Lung (tissue), 12 donors: Measurements from ENCODE around the gene LIMA1. TPM values are rescaled to one million over a fixed set of nuclear protein-coding genes. Genes with fewer than 3 reads are reported as not detected.

Source experiments
- ATAC-seq: fragments of 200-7000 bp; cut with Tn5 transposase; one replicate; pipeline ENCODE4 v1.9.1; 2020; ENCODE audit warnings: moderate number of reproducible peaks; ENCODE audit not compliant: insufficient read depth, low FRiP score
- DNase-seq, 3 donors: peaks; one replicate each; pipeline ENCODE4 v3.0.0-alpha.2; 2013 to 2017
- H3K27ac ChIP-seq, 2 donors: one replicate each; pipeline ENCODE4 v1.5.1; 2013; ENCODE audit warnings: mild to moderate bottlenecking in 2 of 2, moderate library complexity in 2 of 2, control low read depth in 1 of 2, inconsistent platforms in 1 of 2, low read depth in 1 of 2, low read length in 1 of 2
- H3K27me3 ChIP-seq, 3 donors: one replicate each; pipeline ENCODE4 v1.5.1; 2013; ENCODE audit warnings: low read length in 2 of 3; ENCODE audit not compliant: control insufficient read depth in 3 of 3, insufficient read depth in 3 of 3
- H3K36me3 ChIP-seq, 4 donors: one replicate each; pipeline ENCODE4 v1.5.1; 2013; ENCODE audit warnings: low read length in 4 of 4, mild to moderate bottlenecking in 1 of 4, moderate library complexity in 1 of 4; ENCODE audit not compliant: control insufficient read depth in 4 of 4, insufficient read depth in 4 of 4
- H3K4me1 ChIP-seq, 5 donors: one replicate each; pipeline ENCODE4 v1.5.1; 2013; ENCODE audit warnings: low read length in 5 of 5, mild to moderate bottlenecking in 2 of 5, moderate library complexity in 1 of 5; ENCODE audit not compliant: control insufficient read depth in 5 of 5, insufficient read depth in 5 of 5
- H3K4me3 ChIP-seq: one replicate; pipeline ENCODE4 v1.5.1; 2013; ENCODE audit warnings: mild to moderate bottlenecking, control low read depth, moderate library complexity
- H3K9ac ChIP-seq, 2 donors: one replicate each; pipeline ENCODE4 v1.5.1; 2013; ENCODE audit warnings: low read length in 2 of 2, control low read depth in 1 of 2; ENCODE audit not compliant: insufficient read depth in 1 of 2
- H3K9me3 ChIP-seq, 4 donors: one replicate each; pipeline ENCODE4 v1.5.1; 2013; ENCODE audit warnings: low read length in 3 of 4, mild to moderate bottlenecking in 1 of 4, moderate library complexity in 1 of 4; ENCODE audit not compliant: control insufficient read depth in 4 of 4, insufficient read depth in 3 of 4
- WGBS, 2 donors: extraction: QIAGEN DNeasy Blood & Tissue Kit; methylation state at CpG; one replicate each; pipeline ENCODE4 v1.1.7; 2013; 5-methylcytosine and 5-hydroxymethylcytosine counted together
- polyA plus RNA-seq, 2 donors: library from polyadenylated mRNA; stranded (reverse); fragments of 200-250 nt; gene quantifications; one replicate each; pipeline ENCODE4 v1.2.1, GENCODE V29; 2013
- total RNA-seq, 2 donors: library from RNA; depleted of rRNA in 1 of 2; stranded (reverse); fragments of >200 nt in 1 of 2; gene quantifications; one replicate each; pipeline ENCODE4 v1.2.1, GENCODE V29; 2014 to 2021
- TF ChIP-seq, protein P1 (sequence below): IDR thresholded peaks from 2 replicates; pipeline ENCODE4 v1.5.1; 2012; ENCODE audit warnings: mild to moderate bottlenecking; ENCODE audit errors: control extremely low read depth, extremely low read depth
- donor health status: control.
- donor health status: control.
- donor health status: Bipolar disorder and iron deficiency.
- donor health status: healthy.
- donor health status: DM: yes; HTN: yes; CAD: no.

LIMA1 gene
- total and polyA plus RNA-seq, 4 donors = 25.0 to 69.7 (median 45.7) TPM

DNA sequence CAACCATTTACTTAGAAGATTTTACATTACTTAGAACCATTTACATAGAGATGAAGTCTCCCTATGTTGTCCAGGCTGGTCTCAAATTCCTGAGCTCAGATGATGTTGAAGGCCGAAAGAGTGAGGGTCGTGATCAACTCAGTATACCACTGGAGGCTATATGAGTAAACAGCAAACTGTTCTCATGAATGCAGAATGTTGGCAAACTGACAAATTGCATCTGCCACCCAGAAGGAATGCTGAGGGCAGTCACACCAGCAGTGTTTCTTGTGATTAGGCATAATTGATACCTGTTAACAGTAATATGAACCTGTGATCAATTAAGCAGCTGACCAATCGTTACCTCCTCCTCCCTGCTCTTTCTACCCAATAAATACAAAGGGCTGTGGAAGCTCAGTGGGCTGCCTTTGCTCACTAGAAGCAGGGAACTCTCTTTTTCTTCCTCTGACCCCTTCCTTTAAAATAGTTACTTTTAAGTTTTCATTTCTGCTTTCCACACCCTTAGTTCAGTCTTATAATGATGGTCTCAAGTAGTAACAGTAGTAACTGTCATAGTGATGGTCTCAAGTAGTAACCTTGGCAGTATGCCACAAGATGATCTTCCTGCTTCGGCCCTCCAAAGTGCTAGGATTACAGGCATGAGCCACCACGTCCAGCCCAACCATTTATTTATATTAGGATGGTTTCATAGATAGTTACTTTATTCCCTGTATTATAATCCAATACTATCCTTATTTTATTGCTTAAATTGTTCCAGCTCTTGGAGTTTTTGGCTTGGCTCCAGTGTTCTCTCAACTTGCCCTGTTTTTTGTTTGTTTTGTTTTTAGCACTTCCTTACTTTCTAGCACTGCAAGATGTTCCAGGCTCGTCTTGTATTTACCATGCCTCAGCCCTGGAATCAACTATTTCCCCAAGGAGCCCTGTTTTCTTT is 25.8 kb downstream of the LIMA1 start:
- DNase-seq (peak in 2 of 3 donors; percentile 69 to 82), ATAC-seq (no peak)
- H3K9me3 ChIP-seq = no peaks in the 10 kb centered on the region
- peak overlapping the region; percentile 42 to 75 for H3K27ac ChIP-seq
- no peaks in the 10 kb centered on the region for H3K36me3 ChIP-seq
- no peaks in the 10 kb centered on the region for H3K27me3 ChIP-seq
- TF ChIP-seq, protein P1, sequence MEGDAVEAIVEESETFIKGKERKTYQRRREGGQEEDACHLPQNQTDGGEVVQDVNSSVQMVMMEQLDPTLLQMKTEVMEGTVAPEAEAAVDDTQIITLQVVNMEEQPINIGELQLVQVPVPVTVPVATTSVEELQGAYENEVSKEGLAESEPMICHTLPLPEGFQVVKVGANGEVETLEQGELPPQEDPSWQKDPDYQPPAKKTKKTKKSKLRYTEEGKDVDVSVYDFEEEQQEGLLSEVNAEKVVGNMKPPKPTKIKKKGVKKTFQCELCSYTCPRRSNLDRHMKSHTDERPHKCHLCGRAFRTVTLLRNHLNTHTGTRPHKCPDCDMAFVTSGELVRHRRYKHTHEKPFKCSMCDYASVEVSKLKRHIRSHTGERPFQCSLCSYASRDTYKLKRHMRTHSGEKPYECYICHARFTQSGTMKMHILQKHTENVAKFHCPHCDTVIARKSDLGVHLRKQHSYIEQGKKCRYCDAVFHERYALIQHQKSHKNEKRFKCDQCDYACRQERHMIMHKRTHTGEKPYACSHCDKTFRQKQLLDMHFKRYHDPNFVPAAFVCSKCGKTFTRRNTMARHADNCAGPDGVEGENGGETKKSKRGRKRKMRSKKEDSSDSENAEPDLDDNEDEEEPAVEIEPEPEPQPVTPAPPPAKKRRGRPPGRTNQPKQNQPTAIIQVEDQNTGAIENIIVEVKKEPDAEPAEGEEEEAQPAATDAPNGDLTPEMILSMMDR = no peak
- H3K4me1 ChIP-seq = peaks cover 5 to 18% (median 9%) of the 10 kb centered on the region in 5 donors
- no peak overlapping the region for H3K9ac ChIP-seq
- no peak overlapping the region for H3K4me3 ChIP-seq
- WGBS, 2 donors = 42 to 64% methylated on average over 6 of the region's 6 CpGs

DNA sequence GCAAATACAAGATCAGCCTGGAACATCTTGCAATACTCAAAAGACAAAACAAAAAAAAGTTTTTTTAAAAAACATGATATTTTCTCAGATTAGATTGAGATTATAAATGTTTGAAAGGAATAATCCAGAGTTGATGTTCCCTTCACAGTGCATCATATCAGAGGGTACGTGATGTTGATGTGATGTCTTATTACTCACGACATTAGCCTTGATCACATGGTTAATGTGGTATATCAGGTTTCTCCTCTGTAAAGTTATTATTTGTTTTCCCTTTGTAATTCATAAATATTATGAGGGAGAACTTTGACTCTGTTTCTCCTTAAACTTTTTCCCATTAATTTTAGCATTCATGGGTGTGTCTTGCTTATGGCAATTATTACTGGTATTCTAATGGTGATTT is 26.6 kb downstream of the LIMA1 start:
- Histone ChIP-seq H3K9me3 (no peaks in the 10 kb centered on the region), H3K9ac (no peak overlapping the region), H3K36me3 (no peaks in the 10 kb centered on the region), H3K27me3 (no peaks in the 10 kb centered on the region), H3K27ac (no peak overlapping the region), H3K4me1 (peaks cover 5 to 18% (median 9%) of the 10 kb centered on the region in 5 donors), H3K4me3 (no peak overlapping the region)
- ATAC-seq = no peak
- 90 to 97% methylated on average over 2 of the region's 2 CpGs for WGBS, 2 donors
- TF ChIP-seq, protein P1 = no peak
- DNase-seq = no peak

DNA sequence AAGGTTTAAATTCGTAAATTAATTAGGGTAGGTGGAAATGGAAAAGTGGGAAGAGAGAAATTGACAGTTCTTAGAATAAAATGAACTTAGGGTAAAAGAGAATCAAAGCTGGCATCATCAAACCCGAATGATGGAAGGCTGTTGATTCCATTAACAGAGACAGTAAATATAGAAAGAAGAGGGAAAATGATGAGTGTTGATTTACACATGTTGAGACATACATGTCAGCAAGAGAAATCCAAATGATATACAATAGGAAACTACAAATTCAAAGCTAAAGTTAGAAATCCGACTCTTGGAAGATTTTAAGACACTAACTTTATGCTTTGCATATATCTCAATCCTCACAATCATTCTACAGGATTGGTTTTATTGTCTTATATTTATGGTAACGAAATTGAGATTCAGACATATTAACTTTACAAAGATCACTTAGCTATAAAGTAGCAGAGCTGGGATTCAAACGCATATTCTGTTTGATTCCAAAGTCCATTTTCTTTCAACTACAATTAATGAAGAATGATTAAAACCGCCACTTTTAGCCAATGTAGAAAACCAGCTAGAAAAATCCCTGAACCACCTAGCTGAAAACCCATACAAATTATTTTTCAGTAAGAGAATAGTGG is 30.2 kb downstream of the LIMA1 start:
- TF ChIP-seq, protein P1 = no peak
- DNase-seq = no peak
- Histone ChIP-seq H3K9me3 (no peaks in the 10 kb centered on the region), H3K9ac (no peak overlapping the region), H3K36me3 (peaks cover 0 to 1% (median under 1%) of the 10 kb centered on the region in 4 donors), H3K27me3 (no peaks in the 10 kb centered on the region), H3K4me1 (peaks cover 2 to 8% (median 6%) of the 10 kb centered on the region in 5 donors), H3K27ac (no peak overlapping the region), H3K4me3 (no peak overlapping the region)
- 96 to 98% methylated on average over 6 of the region's 6 CpGs for WGBS, 2 donors
- ATAC-seq = no peak
